Osteocyte (in vitro differentiated cells): ENCODE results near the gene GUK1. TPM values are rescaled to one million over a fixed set of nuclear protein-coding genes. Genes with fewer than 3 reads are reported as not detected.
A peak's percentile ranks its signal among the peaks of the same experiment; 100 is the strongest.

Source experiments
- DNase-seq: peaks from one replicate; pipeline ENCODE4 v3.0.0; 2021; ENCODE audit warnings: mixed read lengths; ENCODE audit not compliant: unreplicated experiment; ENCODE audit errors: extremely low spot score
- H3K27ac Mint-ChIP-seq: one replicate; pipeline ENCODE4 v1.8.0; 2021; ENCODE audit warnings: mild to moderate bottlenecking, mixed read lengths; ENCODE audit not compliant: unreplicated experiment
- H3K27me3 Mint-ChIP-seq: one replicate; pipeline ENCODE4 v1.8.0; 2021; ENCODE audit warnings: mixed read lengths; ENCODE audit not compliant: unreplicated experiment
- H3K36me3 Mint-ChIP-seq: one replicate; pipeline ENCODE4 v1.8.0; 2021; ENCODE audit warnings: mixed read lengths; ENCODE audit not compliant: unreplicated experiment
- H3K4me1 Mint-ChIP-seq: one replicate; pipeline ENCODE4 v1.8.0; 2021; ENCODE audit warnings: mixed read lengths; ENCODE audit not compliant: unreplicated experiment
- H3K4me3 Mint-ChIP-seq: one replicate; pipeline ENCODE4 v1.8.0; 2021; ENCODE audit warnings: mild to moderate bottlenecking, moderate library complexity, mixed read lengths; ENCODE audit not compliant: unreplicated experiment
- H3K9me3 Mint-ChIP-seq: one replicate; pipeline ENCODE4 v1.8.0; 2021; ENCODE audit warnings: mixed read lengths; ENCODE audit not compliant: unreplicated experiment
- CTCF ChIP-seq: fragments of 200-600 bp; sonication (generic); IDR thresholded peaks from 2 replicates; pipeline ENCODE4 v1.5.0; 2021; ENCODE audit warnings: antibody characterized with exemption, mild to moderate bottlenecking, moderate library complexity
- total RNA-seq: library from RNA; stranded (reverse); gene quantifications from 2 replicates; pipeline ENCODE4 v1.2.1, GENCODE V29; 2021

Gene GUK1
- total RNA-seq, 1 donor from 2014 or later, result 166 TPM

GRCh38 chr1:228147151-228147693 is 7.1 kb downstream of the GUK1 start:
- no peak overlapping the region for H3K4me3 Mint-ChIP-seq
- no peak for TF ChIP-seq CTCF
- no peaks in the 10 kb centered on the region for H3K36me3 Mint-ChIP-seq
- H3K4me1 Mint-ChIP-seq, result peaks cover 21% of the 10 kb centered on the region
- peak; percentile 82 for DNase-seq
- H3K27me3 Mint-ChIP-seq, result no peaks in the 10 kb centered on the region
- H3K27ac Mint-ChIP-seq, result no peak overlapping the region
- H3K9me3 Mint-ChIP-seq, result no peaks in the 10 kb centered on the region

DNA sequence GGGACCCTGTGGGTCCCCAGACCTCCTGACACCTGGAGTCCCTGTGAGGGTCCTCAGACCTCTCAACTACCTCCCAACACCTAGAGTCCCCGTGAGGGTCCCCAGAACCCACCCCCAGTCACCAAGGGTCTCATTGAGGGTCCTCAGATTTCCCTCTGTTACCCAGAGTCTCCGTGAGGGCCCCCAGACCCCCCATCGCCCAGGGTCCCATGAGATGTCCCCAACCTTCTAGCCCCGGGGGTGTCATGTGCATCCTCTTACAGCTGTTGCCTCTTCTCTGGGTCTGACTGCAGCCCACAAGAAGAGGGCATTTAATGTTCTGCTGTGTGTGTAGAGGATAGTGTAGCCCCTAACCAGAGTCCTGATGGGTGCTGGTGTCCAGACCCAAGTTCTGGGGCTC is 7.7 kb downstream of the GUK1 start:
- H3K27me3 Mint-ChIP-seq, result no peaks in the 10 kb centered on the region
- H3K9me3 Mint-ChIP-seq, result no peaks in the 10 kb centered on the region
- H3K36me3 Mint-ChIP-seq, result no peaks in the 10 kb centered on the region
- no peak overlapping the region for H3K27ac Mint-ChIP-seq
- no peak for TF ChIP-seq CTCF
- no peak overlapping the region for H3K4me3 Mint-ChIP-seq
- no peak for DNase-seq
- H3K4me1 Mint-ChIP-seq, result peaks cover 16% of the 10 kb centered on the region

DNA sequence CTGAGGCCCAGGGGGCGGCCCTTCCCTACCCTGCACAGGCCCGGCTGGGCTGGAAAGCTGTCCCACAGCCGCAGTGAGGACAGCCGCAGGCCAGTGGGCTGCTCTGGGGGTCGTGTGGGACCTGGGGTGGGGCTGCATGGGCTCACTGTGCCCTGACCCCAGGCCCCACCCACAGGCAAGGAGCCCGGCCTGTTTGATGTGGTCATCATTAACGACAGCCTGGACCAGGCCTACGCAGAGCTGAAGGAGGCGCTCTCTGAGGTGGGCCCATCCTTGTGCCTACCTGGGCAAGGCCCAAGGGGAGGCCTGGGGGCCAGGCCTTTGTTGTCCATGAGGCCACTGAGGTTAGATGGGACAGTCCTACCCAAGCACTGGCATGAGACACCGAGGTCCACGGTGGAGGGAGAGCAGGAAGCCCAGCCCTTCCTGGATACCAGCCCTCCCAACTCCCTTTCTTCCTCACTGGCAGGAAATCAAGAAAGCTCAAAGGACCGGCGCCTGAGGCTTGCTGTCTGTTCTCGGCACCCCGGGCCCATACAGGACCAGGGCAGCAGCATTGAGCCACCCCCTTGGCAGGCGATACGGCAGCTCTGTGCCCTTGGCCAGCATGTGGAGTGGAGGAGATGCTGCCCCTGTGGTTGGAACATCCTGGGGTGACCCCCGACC is 8.2 kb downstream of the GUK1 start:
- Mint-ChIP-seq H3K9me3 (no peaks in the 10 kb centered on the region), H3K4me1 (peaks cover 11% of the 10 kb centered on the region), H3K27me3 (no peaks in the 10 kb centered on the region), H3K4me3 (no peak overlapping the region), H3K27ac (no peak overlapping the region), H3K36me3 (no peaks in the 10 kb centered on the region)
- TF ChIP-seq CTCF, result no peak
- DNase-seq, result no peak

- Mint-ChIP-seq H3K4me1 (peaks cover 5% of the 10 kb centered on the region), H3K36me3 (no peaks in the 10 kb centered on the region), H3K9me3 (no peaks in the 10 kb centered on the region), H3K27ac (peak overlapping the region; percentile 41), H3K27me3 (no peaks in the 10 kb centered on the region), H3K4me3 (no peak overlapping the region)
- no peak for TF ChIP-seq CTCF
- no peak for DNase-seq
Observed at GRCh38 chr1:228148935-228149405, 8.9 kb downstream of the GUK1 start.

GRCh38 chr1:228149406-228150119 is 9.5 kb downstream of the GUK1 start, which contains the start of gene GJC2:
TSS of gene GJC2 (plus strand) at chr1:228149930. CDS start at chr1:228157759, 7,829 bp downstream.
- DNase-seq, result no peak
- H3K27me3 Mint-ChIP-seq, result no peaks in the 10 kb centered on the region
- no peak within 1 kb of the TSS for H3K4me3 Mint-ChIP-seq
- peaks cover 3% of the 10 kb centered on the region for H3K4me1 Mint-ChIP-seq
- H3K27ac Mint-ChIP-seq, result peak within 1 kb of the TSS; percentile 41
- H3K36me3 Mint-ChIP-seq, result no peaks in the 10 kb centered on the region
- H3K9me3 Mint-ChIP-seq, result no peaks in the 10 kb centered on the region
- no peak for TF ChIP-seq CTCF
